Left lobe of liver (tissue), 2 donors: ENCODE data around the gene MAD1L1. TPM values are rescaled to one million over a fixed set of nuclear protein-coding genes. Genes with fewer than 3 reads are reported as not detected.

Source experiments
- ATAC-seq: fragments of 200-7000 bp; cut with Tn5 transposase; one replicate; pipeline ENCODE4 v1.9.1; 2020; ENCODE audit warnings: mild to moderate bottlenecking, moderate library complexity
- DNase-seq: peaks from one replicate; pipeline ENCODE4 v3.0.0-alpha.2; 2020; ENCODE audit warnings: low spot score
- total RNA-seq: library from RNA; stranded (reverse); gene quantifications from one replicate; pipeline ENCODE4 v1.2.1, GENCODE V29; 2021
- donor health status: DM: no; HTN: no; CAD: no; lungs with moderate emphysema.
- donor health status: DM: no; HTN: yes; CAD: no.

Gene MAD1L1
- total RNA-seq, 1 donor from 2014 or later: 24.9 TPM

- DNase-seq (no peak), ATAC-seq (no peak)
Observed at GRCh38 chr7:2051707-2052656, 180.8 kb downstream of the MAD1L1 start.

GRCh38 chr7:2050511-2050866 lies 182.3 kb downstream of the MAD1L1 start:
- no peak for ATAC-seq
- no peak for DNase-seq

- DNase-seq (no peak), ATAC-seq (no peak)
Observed at GRCh38 chr7:2049782-2050510, 182.8 kb downstream of the MAD1L1 start.

- ATAC-seq (no peak), DNase-seq (no peak)
Observed at GRCh38 chr7:2049111-2049781, 183.5 kb downstream of the MAD1L1 start.

GRCh38 chr7:2048531-2048930 lies 184.2 kb downstream of the MAD1L1 start:
- DNase-seq (no peak), ATAC-seq (no peak)

- no peak for DNase-seq
- no peak for ATAC-seq
Observed at GRCh38 chr7:2048006-2048405, 184.7 kb downstream of the MAD1L1 start.

- no peak for DNase-seq
- ATAC-seq: no peak
Observed at GRCh38 chr7:2046581-2047565, 185.9 kb downstream of the MAD1L1 start.

GRCh38 chr7:2045559-2046405 lies 187.0 kb downstream of the MAD1L1 start:
- DNase-seq (no peak), ATAC-seq (no peak)

- DNase-seq (no peak), ATAC-seq (no peak)
Observed at GRCh38 chr7:2044883-2045471, 187.8 kb downstream of the MAD1L1 start.

GRCh38 chr7:2044311-2044882 lies 188.3 kb downstream of the MAD1L1 start:
- DNase-seq (no peak), ATAC-seq (no peak)

GRCh38 chr7:2043316-2044039 lies 189.3 kb downstream of the MAD1L1 start:
- no peak for ATAC-seq
- DNase-seq: no peak

- ATAC-seq (no peak), DNase-seq (no peak)
Observed at GRCh38 chr7:2042650-2043049, 190.1 kb downstream of the MAD1L1 start.

GRCh38 chr7:2041496-2042367 lies 191.0 kb downstream of the MAD1L1 start:
- DNase-seq: no peak
- no peak for ATAC-seq

- no peak for ATAC-seq
- DNase-seq: no peak
Observed at GRCh38 chr7:2040893-2041270, 191.9 kb downstream of the MAD1L1 start.

- ATAC-seq: no peak
- no peak for DNase-seq
Observed at GRCh38 chr7:2040201-2040892, 192.4 kb downstream of the MAD1L1 start.

- no peak for DNase-seq
- no peak for ATAC-seq
Observed at GRCh38 chr7:2038931-2039728, 193.6 kb downstream of the MAD1L1 start.
